LNCAP (cell line): ENCODE data around the gene RTEL1.

Experiments used
- CTCF ChIP-seq: fragments of 450-650 bp; IDR thresholded peaks from 2 replicates; pipeline ENCODE4 v1.5.1; 2017; ENCODE audit warnings: mild to moderate bottlenecking

The RTEL1 gene

GRCh38 chr20:63706852-63707557 is 48.9 kb downstream of the RTEL1 start:
- peak; percentile 66 for TF ChIP-seq CTCF

DNA sequence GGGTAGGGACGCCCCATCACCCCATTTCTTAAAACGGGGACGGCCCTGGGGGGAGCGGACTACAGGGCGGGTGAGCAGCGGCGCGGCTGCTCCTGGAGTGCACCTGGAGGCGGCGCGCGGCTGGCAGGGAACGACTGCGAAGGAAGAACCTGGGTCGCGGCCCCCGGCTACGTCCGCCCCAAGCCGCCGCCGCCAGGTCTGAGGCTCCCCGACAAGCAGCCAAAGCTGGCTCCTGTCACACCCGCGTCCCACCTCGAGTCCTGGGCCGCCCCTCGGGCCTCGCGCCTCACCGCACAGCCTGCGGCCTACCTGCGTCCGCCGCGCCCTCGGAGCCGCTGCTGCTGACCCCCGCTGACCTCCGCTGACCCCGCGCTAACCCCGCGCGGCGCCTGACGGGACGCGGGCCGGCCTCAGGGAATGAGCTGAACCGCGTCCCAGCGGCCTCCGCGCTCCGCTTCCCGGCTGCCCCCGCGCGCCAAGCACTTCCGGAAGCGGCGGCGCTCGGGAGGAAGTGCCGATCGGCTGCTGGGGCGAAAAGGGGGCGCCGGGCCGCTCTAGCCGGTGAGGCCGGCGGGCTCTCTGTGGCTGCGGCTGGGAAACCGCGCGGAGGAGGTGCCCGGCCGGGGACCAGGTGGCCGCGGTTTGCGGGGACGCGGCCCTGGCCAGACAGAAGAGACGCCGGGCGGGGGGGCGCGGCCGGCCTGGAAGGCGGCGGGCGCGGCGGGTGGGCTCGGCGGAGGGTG is 49.6 kb downstream of the RTEL1 start, which contains the start of the genes ARFRP1 and ZGPAT:
TSS of gene ARFRP1 (minus strand) at position 419 of the 743 bp plus-strand sequence. CDS start 885 bp downstream, outside the sequence.
TSS of gene ZGPAT (plus strand) at position 482 of the 743 bp plus-strand sequence. CDS start 542 bp downstream, outside the sequence.
- no peak for TF ChIP-seq CTCF

DNA sequence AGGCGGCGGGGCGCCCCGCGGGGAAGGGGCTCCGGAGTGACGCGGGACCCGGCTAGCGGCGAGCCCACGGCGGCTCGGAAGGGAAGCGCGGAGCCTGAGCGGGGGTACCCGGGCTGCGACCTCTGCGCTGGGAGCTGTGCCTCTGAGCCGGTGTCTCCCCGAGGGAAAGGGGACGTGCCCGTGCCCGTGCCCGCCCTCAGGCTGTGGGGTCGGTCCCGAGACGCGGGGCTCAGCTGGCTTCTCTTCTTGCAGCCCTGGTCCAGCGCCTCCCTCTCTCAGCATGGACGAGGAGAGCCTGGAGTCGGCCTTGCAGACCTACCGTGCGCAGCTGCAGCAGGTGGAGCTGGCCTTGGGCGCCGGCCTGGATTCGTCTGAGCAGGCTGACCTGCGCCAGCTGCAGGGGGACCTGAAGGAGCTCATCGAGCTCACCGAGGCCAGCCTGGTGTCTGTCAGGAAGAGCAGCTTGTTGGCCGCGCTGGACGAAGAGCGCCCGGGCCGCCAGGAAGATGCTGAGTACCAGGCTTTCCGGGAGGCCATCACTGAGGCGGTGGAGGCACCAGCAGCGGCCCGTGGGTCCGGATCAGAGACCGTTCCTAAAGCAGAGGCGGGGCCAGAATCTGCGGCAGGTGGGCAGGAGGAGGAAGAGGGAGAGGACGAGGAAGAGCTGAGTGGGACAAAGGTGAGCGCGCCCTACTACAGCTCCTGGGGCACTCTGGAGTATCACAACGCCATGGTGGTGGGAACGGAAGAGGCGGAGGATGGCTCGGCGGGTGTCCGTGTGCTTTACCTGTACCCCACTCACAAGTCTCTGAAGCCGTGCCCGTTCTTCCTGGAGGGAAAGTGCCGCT is 50.4 kb downstream of the RTEL1 start:
- no peak for TF ChIP-seq CTCF

DNA sequence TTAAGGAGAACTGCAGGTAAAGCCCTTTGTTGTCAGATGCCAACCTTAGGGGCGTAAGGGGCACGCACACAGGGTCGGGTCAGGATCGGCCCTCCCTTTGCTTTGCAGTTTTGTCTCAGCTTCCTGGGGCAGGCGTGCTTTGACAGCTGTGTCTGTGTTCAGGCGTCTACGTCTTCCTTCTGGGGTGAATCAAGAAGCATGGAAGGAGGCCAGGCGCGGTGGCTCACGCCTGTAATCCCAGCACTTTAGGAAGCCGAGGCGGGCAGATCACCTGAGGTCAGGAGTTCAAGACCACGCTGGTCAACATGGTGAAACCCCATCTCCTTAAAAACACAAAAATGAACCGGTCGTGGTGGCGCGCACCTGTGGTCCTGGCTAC is 51.0 kb downstream of the RTEL1 start:
- TF ChIP-seq CTCF = no peak

- no peak for TF ChIP-seq CTCF
These were observed 53.1 kb downstream of the RTEL1 start for GRCh38 chr20:63711085-63711645.

- TF ChIP-seq CTCF = no peak
These were observed 54.1 kb downstream of the RTEL1 start for GRCh38 chr20:63712191-63712590.

DNA sequence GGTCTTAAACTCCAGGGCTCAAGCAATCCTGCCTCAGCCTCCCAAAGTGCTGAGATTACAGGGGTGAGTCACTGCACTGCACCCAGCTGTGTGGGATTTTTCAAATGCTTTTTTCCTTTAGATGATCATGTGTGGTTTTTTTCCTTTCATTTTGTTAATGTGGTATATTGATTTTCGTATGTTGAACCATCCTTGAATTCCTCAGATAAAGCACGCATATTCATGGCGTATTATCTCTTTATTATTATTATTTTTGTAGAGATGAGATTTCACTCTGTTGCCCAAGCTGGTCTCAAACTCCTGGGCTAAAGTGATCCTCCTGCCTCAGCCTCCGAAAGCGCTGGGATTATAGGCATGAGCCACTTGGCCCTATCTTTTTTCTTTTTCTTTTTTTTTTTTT is 56.7 kb downstream of the RTEL1 start:
- TF ChIP-seq CTCF = no peak
